Uterus (tissue), 4 donors: ENCODE measurements around the gene ERC2. TPM values are rescaled to one million over a fixed set of nuclear protein-coding genes. Genes with fewer than 3 reads are reported as not detected.

ENCODE experiments used
- DNase-seq, 2 donors: peaks; one replicate each; pipeline ENCODE4 v3.0.0-alpha.2; 2019 to 2020
- H3K27ac ChIP-seq, 2 donors: fragments of 200-600 bp; sonication (generic); 1 replicate in 1 of 2; 2 replicates in 1 of 2; pipeline ENCODE4 v1.5.1; 2016 to 2018
- H3K27me3 ChIP-seq, 2 donors: fragments of 200-600 bp; sonication (generic); one replicate each; pipeline ENCODE4 v1.5.1; 2018 to 2019; ENCODE audit warnings: control low read depth in 1 of 2
- H3K36me3 ChIP-seq, 2 donors: fragments of 200-600 bp; sonication (generic); one replicate each; pipeline ENCODE4 v1.5.1; 2019; ENCODE audit warnings: control low read depth in 1 of 2
- H3K4me1 ChIP-seq, 2 donors: fragments of 200-600 bp; sonication (generic); one replicate each; pipeline ENCODE4 v1.5.1; 2018 to 2019; ENCODE audit warnings: control low read depth in 1 of 2
- H3K4me3 ChIP-seq, 2 donors: fragments of 200-600 bp; sonication (generic); 1 replicate in 1 of 2; 2 replicates in 1 of 2; pipeline ENCODE4 v1.5.1; 2018 to 2019; ENCODE audit warnings: mild to moderate bottlenecking in 1 of 2
- H3K9me3 ChIP-seq, 2 donors: fragments of 200-600 bp; sonication (generic); one replicate each; pipeline ENCODE4 v1.5.1; 2019; ENCODE audit warnings: control low read depth in 1 of 2
- POLR2A ChIP-seq, 2 donors: fragments of 450-650 bp; IDR thresholded peaks; one replicate each; pipeline ENCODE4 v1.6.1; 2016; ENCODE audit warnings: antibody characterized with exemption in 2 of 2, mild to moderate bottlenecking in 1 of 2, moderate library complexity in 1 of 2
- intact Hi-C: fragments of 100-400 bp; cut with DNase I; formaldehyde crosslinking; loops from one replicate; pipeline ENCODE4 v1.15.1; 2023; ENCODE audit warnings: low total_unique reads
- total RNA-seq, 4 donors: library from RNA; depleted of rRNA in 3 of 4; stranded (reverse); fragments of >200 nt in 3 of 4; gene quantifications; one replicate each; pipeline versions ENCODE4 v1.1.0 to v1.2.4, GENCODE V29; 2014 to 2023
- TF ChIP-seq, protein P1 (sequence below), 4 experiments: fragments of 200-600 bp in 2 of 4; fragments of 450-650 bp in 2 of 4; sonication (generic) in 2 of 4; IDR thresholded peaks; one replicate each; pipeline ENCODE4 v1.5.1; 2016 to 2019; ENCODE audit warnings: antibody characterized with exemption in 4 of 4, mild to moderate bottlenecking in 2 of 4, moderate library complexity in 1 of 4
- donor health status: DM: yes; HTN: yes; CAD: no.

Gene ERC2
- total RNA-seq, 4 donors from 2014 or later: 1.7 to 5.5 TPM; not detected in 2

GRCh38 chr3:56154297-56154696, 314.0 kb downstream of the ERC2 start:
- H3K36me3 ChIP-seq: no peaks in the 10 kb centered on the region
- no peaks in the 10 kb centered on the region for H3K27me3 ChIP-seq
- no peak overlapping the region for H3K27ac ChIP-seq
- no peak overlapping the region for H3K4me3 ChIP-seq
- TF ChIP-seq POLR2A (IDR thresholded peaks at IDR 0.05): no peak
- TF ChIP-seq, protein P1, sequence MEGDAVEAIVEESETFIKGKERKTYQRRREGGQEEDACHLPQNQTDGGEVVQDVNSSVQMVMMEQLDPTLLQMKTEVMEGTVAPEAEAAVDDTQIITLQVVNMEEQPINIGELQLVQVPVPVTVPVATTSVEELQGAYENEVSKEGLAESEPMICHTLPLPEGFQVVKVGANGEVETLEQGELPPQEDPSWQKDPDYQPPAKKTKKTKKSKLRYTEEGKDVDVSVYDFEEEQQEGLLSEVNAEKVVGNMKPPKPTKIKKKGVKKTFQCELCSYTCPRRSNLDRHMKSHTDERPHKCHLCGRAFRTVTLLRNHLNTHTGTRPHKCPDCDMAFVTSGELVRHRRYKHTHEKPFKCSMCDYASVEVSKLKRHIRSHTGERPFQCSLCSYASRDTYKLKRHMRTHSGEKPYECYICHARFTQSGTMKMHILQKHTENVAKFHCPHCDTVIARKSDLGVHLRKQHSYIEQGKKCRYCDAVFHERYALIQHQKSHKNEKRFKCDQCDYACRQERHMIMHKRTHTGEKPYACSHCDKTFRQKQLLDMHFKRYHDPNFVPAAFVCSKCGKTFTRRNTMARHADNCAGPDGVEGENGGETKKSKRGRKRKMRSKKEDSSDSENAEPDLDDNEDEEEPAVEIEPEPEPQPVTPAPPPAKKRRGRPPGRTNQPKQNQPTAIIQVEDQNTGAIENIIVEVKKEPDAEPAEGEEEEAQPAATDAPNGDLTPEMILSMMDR (IDR thresholded peaks at IDR 0.05): no peak
- DNase-seq: no peak
- no peaks in the 10 kb centered on the region for H3K9me3 ChIP-seq
- no peaks in the 10 kb centered on the region for H3K4me1 ChIP-seq
- intact Hi-C loops: no loop called here

- no peaks in the 10 kb centered on the region for H3K27me3 ChIP-seq
- H3K4me3 ChIP-seq: no peak overlapping the region
- no peaks in the 10 kb centered on the region for H3K4me1 ChIP-seq
- no peaks in the 10 kb centered on the region for H3K9me3 ChIP-seq
- no peaks in the 10 kb centered on the region for H3K36me3 ChIP-seq
- TF ChIP-seq POLR2A (IDR thresholded peaks at IDR 0.05): no peak
- TF ChIP-seq, protein P1 (IDR thresholded peaks at IDR 0.05): no peak
- intact Hi-C loops: no loop called here
- no peak overlapping the region for H3K27ac ChIP-seq
- DNase-seq: no peak
These were observed 320.9 kb downstream of the ERC2 start for GRCh38 chr3:56147354-56147753.

GRCh38 chr3:56145410-56145809, 322.9 kb downstream of the ERC2 start:
- Histone ChIP-seq H3K27ac (no peak overlapping the region), H3K36me3 (no peaks in the 10 kb centered on the region), H3K27me3 (no peaks in the 10 kb centered on the region), H3K4me3 (no peak overlapping the region), H3K4me1 (no peaks in the 10 kb centered on the region), H3K9me3 (no peaks in the 10 kb centered on the region)
- no peak for TF ChIP-seq POLR2A (IDR thresholded peaks at IDR 0.05)
- TF ChIP-seq, protein P1 (IDR thresholded peaks at IDR 0.05): no peak
- no peak for DNase-seq
- intact Hi-C loops: no loop called here

DNA sequence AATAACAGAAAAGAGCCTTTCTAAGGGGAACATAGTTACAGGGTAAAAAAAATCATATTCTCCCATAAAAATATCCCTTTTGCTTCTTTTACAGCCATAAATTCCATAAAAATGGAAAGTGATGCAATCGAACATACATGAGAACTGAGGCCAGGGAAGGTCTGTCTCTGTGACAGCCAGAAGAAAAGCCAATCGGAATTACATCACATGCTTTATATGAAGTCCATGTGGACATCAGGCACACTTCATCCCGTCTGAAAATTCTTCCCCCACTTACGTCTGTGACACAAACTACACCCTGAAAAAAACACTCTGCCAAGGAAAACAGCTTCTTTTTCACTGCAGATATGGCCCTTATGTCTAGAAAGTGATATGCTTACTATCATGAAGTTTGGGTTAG, 323.5 kb downstream of the ERC2 start:
- no peak for DNase-seq
- Histone ChIP-seq H3K36me3 (no peaks in the 10 kb centered on the region), H3K4me1 (no peaks in the 10 kb centered on the region), H3K27me3 (no peaks in the 10 kb centered on the region), H3K9me3 (no peaks in the 10 kb centered on the region), H3K4me3 (no peak overlapping the region), H3K27ac (no peak overlapping the region)
- TF ChIP-seq, protein P1 (IDR thresholded peaks at IDR 0.05): no peak
- no peak for TF ChIP-seq POLR2A (IDR thresholded peaks at IDR 0.05)
- intact Hi-C loops: no loop called here

DNA sequence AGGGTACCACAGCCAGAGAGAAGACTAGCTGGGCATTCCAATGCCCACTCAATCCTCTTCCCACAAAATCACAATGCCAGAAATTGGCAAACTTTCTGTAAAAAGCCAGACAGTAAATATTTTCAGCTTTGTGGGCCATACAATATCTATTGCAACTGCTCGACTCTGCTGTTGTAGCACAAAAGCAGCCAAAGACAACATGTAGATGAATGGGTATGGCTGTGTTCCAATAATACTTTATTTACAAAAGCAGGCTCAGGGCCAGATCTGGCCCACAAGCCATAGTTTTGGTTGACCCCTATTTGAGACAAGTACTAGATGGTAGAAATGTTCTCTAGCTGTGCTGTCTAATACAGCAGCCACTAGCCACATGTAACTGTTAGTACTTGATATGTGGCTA, 330.9 kb downstream of the ERC2 start:
- H3K36me3 ChIP-seq: no peaks in the 10 kb centered on the region
- TF ChIP-seq, protein P1 (IDR thresholded peaks at IDR 0.05): no peak
- no peak for TF ChIP-seq POLR2A (IDR thresholded peaks at IDR 0.05)
- no peaks in the 10 kb centered on the region for H3K27me3 ChIP-seq
- no peak overlapping the region for H3K27ac ChIP-seq
- no peaks in the 10 kb centered on the region for H3K9me3 ChIP-seq
- H3K4me1 ChIP-seq: no peaks in the 10 kb centered on the region
- intact Hi-C loops: no loop called here
- no peak overlapping the region for H3K4me3 ChIP-seq
- no peak for DNase-seq
